ENCODE results near the gene SCYGR1.

GRCh38 chr2:227401550-227401949 lies 13.8 kb upstream of the SCYGR1 start:
- TF ChIP-seq POLR2A (IDR thresholded peaks at IDR 0.05; ENCODE audit: low read depth, low read length) (no peak), SPI1 (IDR thresholded peaks at IDR 0.05; ENCODE audit: low read depth, low read length) (no peak), POLR2AphosphoS5 (IDR thresholded peaks at IDR 0.05; ENCODE audit: low read depth, low read length) (no peak), TAF1 (IDR thresholded peaks at IDR 0.05; ENCODE audit: low read depth, low read length) (no peak), PAX5 (IDR thresholded peaks at IDR 0.05; ENCODE audit: insufficient read depth, low read length, severe bottlenecking) (no peak), POU2F2 (IDR thresholded peaks at IDR 0.05; ENCODE audit: low read depth, low read length) (no peak)
